ENCODE results near the gene APC2. TPM values are rescaled to one million over a fixed set of nuclear protein-coding genes. Genes with fewer than 3 reads are reported as not detected.

APC2 gene
- total and polyA plus RNA-seq, 4 donors: under 0.01 to 0.06 (median 0.03) TPM

GRCh38 chr19:1459479-1459878, 9.6 kb downstream of the APC2 start:
- DNase-seq (ENCODE audit: low spot score): no peak
- TF ChIP-seq CTCF (IDR thresholded peaks at IDR 0.05; ENCODE audit: low read depth, low read length, missing input control) (no peak), EGR1 (IDR thresholded peaks at IDR 0.05; ENCODE audit: low read depth in 2 of 2) (no peak), HNF4G (IDR thresholded peaks at IDR 0.05) (no peak), HNF4A (conservative IDR thresholded peaks at IDR 0.05) (no peak), YY1 (IDR thresholded peaks at IDR 0.05) (no peak), FOXA1 (IDR thresholded peaks at IDR 0.05) (no peak), ZBTB33 (IDR thresholded peaks at IDR 0.05) (no peak), ATF3 (IDR thresholded peaks at IDR 0.05) (no peak), RXRA (IDR thresholded peaks at IDR 0.05) (no peak), FOXA2 (IDR thresholded peaks at IDR 0.05) (no peak), JUND (IDR thresholded peaks at IDR 0.05) (no peak), SP1 (IDR thresholded peaks at IDR 0.05) (no peak), TAF1 (conservative IDR thresholded peaks at IDR 0.05) (no peak)
- H3K27ac ChIP-seq (ENCODE audit: low read depth in 1 of 2, low read length in 2 of 2): no peak overlapping the region
- H3K9ac ChIP-seq (ENCODE audit: low read depth in 1 of 2, low read length in 2 of 2): no peak overlapping the region
- H3K36me3 ChIP-seq (ENCODE audit: control insufficient read depth in 4 of 4, insufficient read depth in 3 of 4, low read depth in 1 of 4, low read length in 3 of 4): peaks cover 0 to 1% (median 0%) of the 10 kb centered on the region in 4 donors
- peaks cover 0 to 11% (median 3%) of the 10 kb centered on the region in 4 donors for H3K27me3 ChIP-seq (ENCODE audit: control insufficient read depth in 4 of 4, insufficient read depth in 4 of 4, low read length in 3 of 4)
- 78% methylated on average over 9 of the region's 9 CpGs for WGBS
- H3K4me1 ChIP-seq (ENCODE audit: control insufficient read depth in 4 of 4, insufficient read depth in 4 of 4, low read length in 3 of 4): peaks cover 0 to 11% (median 0%) of the 10 kb centered on the region in 4 donors
- H3K4me3 ChIP-seq (ENCODE audit: low read depth in 1 of 3, low read length in 3 of 3): no peak overlapping the region
- H3K9me3 ChIP-seq (ENCODE audit: control insufficient read depth in 4 of 4, low read length in 3 of 4): no peaks in the 10 kb centered on the region

GRCh38 chr19:1460033-1460995, 10.4 kb downstream of the APC2 start:
- H3K27me3 ChIP-seq (ENCODE audit: control insufficient read depth in 4 of 4, insufficient read depth in 4 of 4, low read length in 3 of 4): peaks cover 0 to 11% (median 3%) of the 10 kb centered on the region in 4 donors
- H3K9me3 ChIP-seq (ENCODE audit: control insufficient read depth in 4 of 4, low read length in 3 of 4): no peaks in the 10 kb centered on the region
- peaks cover 0 to 6% (median 0%) of the 10 kb centered on the region in 4 donors for H3K4me1 ChIP-seq (ENCODE audit: control insufficient read depth in 4 of 4, insufficient read depth in 4 of 4, low read length in 3 of 4)
- no peak for DNase-seq (ENCODE audit: low spot score)
- H3K9ac ChIP-seq (ENCODE audit: low read depth in 1 of 2, low read length in 2 of 2): no peak overlapping the region
- no peak for TF ChIP-seq GABPA (IDR thresholded peaks at IDR 0.05 in 1 of 2, conservative IDR thresholded peaks at IDR 0.05 in 1 of 2)
- TF ChIP-seq NR2F2 (IDR thresholded peaks at IDR 0.05): no peak
- TF ChIP-seq EGR1 (IDR thresholded peaks at IDR 0.05; ENCODE audit: low read depth in 2 of 2): no peak
- no peak for TF ChIP-seq HNF4G (IDR thresholded peaks at IDR 0.05)
- TF ChIP-seq SP1 (IDR thresholded peaks at IDR 0.05): no peak
- TF ChIP-seq REST (IDR thresholded peaks at IDR 0.05): no peak
- TF ChIP-seq RXRA (IDR thresholded peaks at IDR 0.05): no peak
- TF ChIP-seq ATF3 (IDR thresholded peaks at IDR 0.05): no peak
- no peak for TF ChIP-seq MAX (IDR thresholded peaks at IDR 0.05)
- TF ChIP-seq HNF4A (conservative IDR thresholded peaks at IDR 0.05): no peak
- no peak for TF ChIP-seq FOXA2 (IDR thresholded peaks at IDR 0.05)
- peaks cover 0 to 1% (median 0%) of the 10 kb centered on the region in 4 donors for H3K36me3 ChIP-seq (ENCODE audit: control insufficient read depth in 4 of 4, insufficient read depth in 3 of 4, low read depth in 1 of 4, low read length in 3 of 4)
- H3K27ac ChIP-seq (ENCODE audit: low read depth in 1 of 2, low read length in 2 of 2): no peak overlapping the region
- no peak overlapping the region for H3K4me3 ChIP-seq (ENCODE audit: low read depth in 1 of 3, low read length in 3 of 3)
- 92% methylated on average over 36 of the region's 36 CpGs for WGBS
